GM11168 (cell line): ENCODE measurements around the gene PPP1R9A.

ENCODE experiments used
- in situ Hi-C: fragments of 300-500 bp; cut with MboI; formaldehyde crosslinking; loops from one replicate; pipeline ENCODE4 v1.12.0; 2022; ENCODE audit warnings: low sequenced_read_pairs; ENCODE audit not compliant: unreplicated experiment

PPP1R9A gene

DNA sequence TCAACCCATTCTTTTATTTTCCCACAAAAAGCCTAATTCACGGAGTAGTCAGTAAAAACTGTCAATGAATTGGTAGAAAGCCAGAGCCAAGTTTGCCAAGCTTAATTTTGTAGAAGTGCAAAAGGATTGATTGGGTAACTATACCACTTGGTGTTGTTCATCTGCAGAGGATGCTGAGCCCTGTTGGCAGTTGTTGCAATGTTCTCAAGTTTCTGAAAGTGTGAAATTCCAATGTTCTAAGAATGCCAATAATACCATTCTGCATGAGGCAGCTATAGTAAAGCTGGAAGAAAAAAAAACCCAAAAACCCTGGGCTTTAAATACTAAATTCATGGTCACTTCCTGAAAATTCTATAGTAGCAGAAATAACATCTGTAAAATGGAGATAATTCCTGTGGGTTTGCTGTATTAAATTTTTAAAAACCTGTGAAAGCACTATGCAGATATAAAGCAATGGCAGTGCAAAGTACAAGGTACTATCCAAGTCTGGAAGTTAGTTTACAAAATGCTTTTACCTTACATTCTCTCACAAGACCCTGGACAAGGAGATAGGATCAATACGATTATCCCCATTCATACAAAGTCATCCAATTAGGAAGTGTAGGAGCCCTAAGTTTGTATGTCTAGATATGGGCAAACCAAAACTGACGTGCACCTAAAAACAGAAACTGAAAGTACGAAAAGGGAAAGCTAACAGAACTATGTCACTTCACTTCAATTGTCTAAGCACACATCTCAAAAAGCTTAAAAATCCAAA, 423.0 kb downstream of the PPP1R9A start:
- in situ Hi-C loops = no loop called here

DNA sequence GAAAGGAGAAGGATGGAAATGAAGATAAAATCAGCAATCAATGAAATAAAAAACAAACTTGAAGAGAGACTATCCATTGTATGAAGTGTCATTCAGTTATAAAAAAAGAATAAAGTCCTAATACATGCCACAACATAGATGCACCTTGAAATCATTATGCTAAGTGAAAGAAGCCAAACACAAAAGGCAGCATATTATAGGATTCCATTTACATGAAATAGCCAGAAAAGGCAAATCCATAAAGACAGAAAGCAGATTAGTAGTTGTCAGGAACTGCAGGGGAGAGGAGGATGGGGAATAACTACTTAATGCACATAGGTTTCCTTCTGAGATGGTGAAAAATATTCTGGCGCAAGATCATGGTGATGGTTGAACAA, 423.6 kb downstream of the PPP1R9A start:
- in situ Hi-C loops = no loop called here

DNA sequence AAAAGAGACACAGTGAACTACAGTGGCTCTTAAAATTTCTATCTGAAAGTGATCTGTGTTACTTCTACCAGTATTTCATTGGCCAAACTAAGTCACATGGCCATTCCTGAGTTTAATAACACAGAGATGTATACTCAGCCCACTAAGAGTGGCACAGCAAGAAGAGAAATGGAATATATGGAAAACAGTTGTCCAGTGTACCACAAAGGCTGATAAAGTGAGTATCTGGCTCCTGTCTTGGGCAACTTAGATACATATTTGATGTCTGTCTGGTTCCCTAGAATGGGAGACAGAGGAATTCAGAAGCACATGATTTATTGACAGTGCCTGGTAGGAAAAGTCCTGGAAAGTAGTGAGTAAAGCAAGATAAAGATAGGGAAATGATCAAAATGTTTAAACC, 427.1 kb downstream of the PPP1R9A start:
- in situ Hi-C loops = no loop called here

DNA sequence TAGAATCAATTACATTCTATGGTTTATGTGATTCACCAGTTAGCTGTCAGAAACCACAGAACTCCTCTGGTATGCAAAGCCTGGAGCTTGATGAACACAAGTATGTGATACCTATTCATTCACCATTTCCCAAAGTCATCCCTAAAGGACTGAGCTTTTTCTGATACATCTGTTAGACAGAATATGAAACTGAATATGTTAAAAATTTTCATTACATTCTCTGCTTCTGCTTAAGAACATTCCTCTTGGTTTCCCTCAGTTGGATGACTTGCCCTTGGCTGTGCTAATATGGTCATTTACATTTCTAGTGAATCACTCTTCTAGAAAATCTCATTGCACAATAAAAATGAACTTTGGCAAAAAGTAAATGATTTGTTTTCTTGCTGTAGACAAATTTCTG, 427.7 kb downstream of the PPP1R9A start:
- in situ Hi-C loops = no loop called here

DNA sequence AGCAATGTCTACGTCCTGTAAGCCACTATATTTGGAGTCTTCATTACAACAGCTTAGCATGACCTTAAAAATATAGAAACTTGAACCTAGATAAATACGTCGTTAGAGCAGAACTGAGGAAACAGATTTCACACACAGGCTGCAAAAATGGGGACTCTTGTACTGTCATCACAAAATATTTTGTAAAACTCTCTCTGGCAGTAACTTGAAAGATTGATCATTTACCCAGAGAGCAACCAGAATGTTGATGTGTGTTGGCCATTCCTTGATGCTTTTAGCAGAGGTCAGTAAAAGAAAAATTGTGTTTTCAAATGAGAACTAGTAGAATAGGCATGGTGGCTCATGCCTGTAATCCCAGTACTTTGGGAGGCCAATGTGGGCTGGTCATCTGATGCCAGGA, 431.4 kb downstream of the PPP1R9A start:
- in situ Hi-C loops = no loop called here

DNA sequence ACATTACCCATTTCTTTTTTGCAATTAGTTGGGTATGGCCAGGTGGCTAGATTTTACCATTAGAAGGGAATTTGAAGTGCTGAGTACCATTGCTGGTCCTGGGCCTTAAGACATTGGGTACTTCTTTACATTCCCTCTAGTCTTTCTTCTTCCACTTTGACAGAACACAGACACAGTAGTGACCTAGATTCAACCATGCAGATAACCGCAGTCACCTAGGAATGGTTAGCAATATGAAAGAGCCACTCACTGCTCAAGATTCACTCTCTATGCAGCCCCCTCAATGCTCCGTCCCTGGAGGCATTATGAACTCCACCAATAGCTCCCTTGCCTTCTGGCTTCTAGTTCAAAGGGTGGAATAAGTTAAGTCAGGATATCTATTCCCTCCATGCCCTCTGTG, 433.1 kb downstream of the PPP1R9A start:
- in situ Hi-C loops = no loop called here

DNA sequence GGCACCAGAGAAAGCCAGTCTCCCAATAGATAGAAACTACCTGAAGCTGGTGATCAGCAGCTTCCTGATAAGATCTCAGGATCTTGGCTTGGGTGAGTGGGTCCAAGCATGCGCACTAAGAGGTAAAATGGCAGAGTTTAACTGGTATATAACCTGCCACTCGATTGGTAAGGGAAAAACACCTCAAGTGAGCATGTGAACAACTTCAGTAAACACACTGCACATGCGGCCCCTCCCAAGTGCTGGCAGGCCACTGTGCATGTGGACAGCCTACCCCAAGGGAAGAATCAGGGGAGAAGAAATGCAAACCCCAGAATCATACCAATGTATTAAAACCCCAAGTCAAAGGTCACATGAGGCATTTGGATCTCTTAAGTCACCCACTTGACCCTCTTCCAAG, 434.6 kb downstream of the PPP1R9A start:
- in situ Hi-C loops = no loop called here

DNA sequence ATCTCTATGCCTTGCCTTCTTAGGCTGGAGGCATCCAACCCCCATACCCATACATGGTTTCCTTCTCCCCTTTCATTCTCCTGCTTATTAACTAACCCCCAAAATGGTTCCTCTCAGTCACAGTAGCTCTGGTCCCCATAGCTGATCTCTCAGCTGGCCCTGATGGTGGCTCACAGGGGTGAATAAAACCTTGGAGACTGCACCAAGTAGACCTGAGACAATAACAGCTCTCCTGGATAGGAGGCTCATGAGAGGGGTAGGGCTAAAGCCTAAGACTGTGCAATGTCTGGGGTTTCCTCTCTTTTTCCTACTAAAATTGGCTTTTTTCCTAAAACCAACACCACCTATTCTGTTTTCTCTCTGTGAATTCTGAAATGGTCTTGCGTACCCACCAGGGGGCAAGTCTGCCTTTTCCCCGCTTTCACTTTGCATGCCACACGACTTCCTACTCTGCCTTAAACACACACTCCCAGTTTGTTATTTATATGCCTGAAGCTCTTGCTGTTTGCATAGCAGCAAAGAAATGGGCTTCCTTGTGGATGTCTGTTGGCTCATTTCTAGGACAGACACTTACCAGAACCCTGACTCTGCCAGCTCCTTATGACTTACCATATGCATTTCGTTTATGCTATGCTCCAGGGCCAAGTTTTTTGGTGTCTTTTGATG, 435.4 kb downstream of the PPP1R9A start:
- in situ Hi-C loops = no loop called here
